Vagina (tissue), 2 donors: ENCODE results near the gene CD93. TPM values are rescaled to one million over a fixed set of nuclear protein-coding genes. Genes with fewer than 3 reads are reported as not detected.

Experiments
- DNase-seq, 2 donors: peaks; one replicate each; pipeline ENCODE4 v3.0.0-alpha.2; 2017; ENCODE audit errors: extremely low spot score in 2 of 2
- H3K27ac ChIP-seq: fragments of 200-600 bp; sonication (generic); one replicate; pipeline ENCODE4 v1.5.1; 2019
- H3K27me3 ChIP-seq: fragments of 200-600 bp; sonication (generic); one replicate; pipeline ENCODE4 v1.5.1; 2019
- H3K36me3 ChIP-seq, 2 donors: fragments of 200-600 bp; sonication (generic); one replicate each; pipeline ENCODE4 v1.5.1; 2017 to 2019
- H3K4me1 ChIP-seq: fragments of 200-600 bp; sonication (generic); one replicate; pipeline ENCODE4 v1.5.1; 2019
- H3K4me3 ChIP-seq, 2 donors: fragments of 200-600 bp; sonication (generic); 1 replicate in 1 of 2; 2 replicates in 1 of 2; pipeline ENCODE4 v1.5.1; 2016 to 2019
- H3K9me3 ChIP-seq: fragments of 200-600 bp; sonication (generic); one replicate; pipeline ENCODE4 v1.5.1; 2019
- CTCF ChIP-seq, 3 experiments: fragments of 450-650 bp in 2 of 3; fragments of 200-600 bp in 1 of 3; sonication (generic) in 1 of 3; IDR thresholded peaks; one replicate each; pipeline ENCODE4 v1.5.1; 2017 to 2019; ENCODE audit warnings: antibody characterized with exemption in 3 of 3, mild to moderate bottlenecking in 2 of 3, moderate library complexity in 2 of 3
- POLR2A ChIP-seq, 2 donors: fragments of 450-650 bp; IDR thresholded peaks; one replicate each; pipeline ENCODE4 v1.6.1; 2017; ENCODE audit warnings: antibody characterized with exemption in 2 of 2, mild to moderate bottlenecking in 2 of 2, moderate library complexity in 2 of 2
- POLR2AphosphoS5 ChIP-seq, 2 donors: sonication (generic); formaldehyde crosslinking; IDR thresholded peaks; one replicate each; pipeline ENCODE4 v1.9.0; 2017; ENCODE audit warnings: antibody characterized with exemption in 2 of 2, mild to moderate bottlenecking in 2 of 2, low read depth in 1 of 2; ENCODE audit not compliant: insufficient read depth in 1 of 2
- intact Hi-C: fragments of 100-400 bp; cut with DNase I; formaldehyde crosslinking; loops from one replicate; pipeline ENCODE4 v1.15.1; 2023
- total RNA-seq: library from RNA; depleted of rRNA; stranded (reverse); fragments of >200 nt; gene quantifications from one replicate; pipeline ENCODE4 v1.2.3, GENCODE V29; 2016

Gene CD93
- total RNA-seq, 1 donor from 2014 or later, result 45.4 TPM

- Histone ChIP-seq H3K9me3 (no peaks in the 10 kb centered on the region), H3K36me3 (no peaks in the 10 kb centered on the region), H3K4me1 (peaks cover 23% of the 10 kb centered on the region), H3K27ac (no peak overlapping the region), H3K4me3 (no peak overlapping the region), H3K27me3 (no peaks in the 10 kb centered on the region)
- DNase-seq, result no peak
- intact Hi-C loops, result loop anchor here (10.0 kb wide), 1 partner anchor 286 kb away; no protein-coding TSS in a partner anchor
- TF ChIP-seq CTCF (IDR thresholded peaks at IDR 0.05) (no peak), POLR2AphosphoS5 (IDR thresholded peaks at IDR 0.05; ENCODE audit: insufficient read depth in 1 of 2, low read depth in 1 of 2) (no peak), POLR2A (IDR thresholded peaks at IDR 0.05) (no peak)
Measured at GRCh38 chr20:23059001-23059400, 27.1 kb downstream of the CD93 start.

GRCh38 chr20:23058240-23058639 lies 27.9 kb downstream of the CD93 start:
- intact Hi-C loops, result loop anchor here (10.0 kb wide), 1 partner anchor 287 kb away; no protein-coding TSS in a partner anchor
- no peak overlapping the region for H3K27ac ChIP-seq
- no peaks in the 10 kb centered on the region for H3K36me3 ChIP-seq
- no peak for DNase-seq
- H3K27me3 ChIP-seq, result no peaks in the 10 kb centered on the region
- no peaks in the 10 kb centered on the region for H3K9me3 ChIP-seq
- TF ChIP-seq CTCF (IDR thresholded peaks at IDR 0.05), result no peak
- TF ChIP-seq POLR2AphosphoS5 (IDR thresholded peaks at IDR 0.05; ENCODE audit: insufficient read depth in 1 of 2, low read depth in 1 of 2), result no peak
- no peak for TF ChIP-seq POLR2A (IDR thresholded peaks at IDR 0.05)
- H3K4me1 ChIP-seq, result peaks cover 23% of the 10 kb centered on the region
- H3K4me3 ChIP-seq, result no peak overlapping the region

GRCh38 chr20:23052904-23053303 lies 33.2 kb downstream of the CD93 start:
- no peak overlapping the region for H3K27ac ChIP-seq
- no peaks in the 10 kb centered on the region for H3K27me3 ChIP-seq
- intact Hi-C loops, result loop anchor here (10.0 kb wide), 1 partner anchor 292 kb away; no protein-coding TSS in a partner anchor
- no peak for DNase-seq
- no peaks in the 10 kb centered on the region for H3K9me3 ChIP-seq
- no peaks in the 10 kb centered on the region for H3K36me3 ChIP-seq
- peaks cover 37% of the 10 kb centered on the region for H3K4me1 ChIP-seq
- TF ChIP-seq POLR2A (IDR thresholded peaks at IDR 0.05) (no peak), POLR2AphosphoS5 (IDR thresholded peaks at IDR 0.05; ENCODE audit: insufficient read depth in 1 of 2, low read depth in 1 of 2) (no peak), CTCF (IDR thresholded peaks at IDR 0.05) (no peak)
- no peak overlapping the region for H3K4me3 ChIP-seq

- no peaks in the 10 kb centered on the region for H3K27me3 ChIP-seq
- TF ChIP-seq POLR2A (IDR thresholded peaks at IDR 0.05) (no peak), CTCF (IDR thresholded peaks at IDR 0.05) (peak; percentile 11 to 62 (median 41)), POLR2AphosphoS5 (IDR thresholded peaks at IDR 0.05; ENCODE audit: insufficient read depth in 1 of 2, low read depth in 1 of 2) (peak; percentile 44 to 50)
- no peaks in the 10 kb centered on the region for H3K9me3 ChIP-seq
- H3K4me1 ChIP-seq, result peaks cover 48% of the 10 kb centered on the region
- H3K27ac ChIP-seq, result peak overlapping the region; percentile 67
- peak overlapping the region; percentile 48 to 49 for H3K4me3 ChIP-seq
- H3K36me3 ChIP-seq, result no peaks in the 10 kb centered on the region
- intact Hi-C loops, result loop anchor here (10.0 kb wide), 1 partner anchor 294 kb away; no protein-coding TSS in a partner anchor
- DNase-seq, result no peak
Measured at GRCh38 chr20:23050847-23051627, 35.1 kb downstream of the CD93 start.
